ENCODE results near the gene TLK2.

DNA sequence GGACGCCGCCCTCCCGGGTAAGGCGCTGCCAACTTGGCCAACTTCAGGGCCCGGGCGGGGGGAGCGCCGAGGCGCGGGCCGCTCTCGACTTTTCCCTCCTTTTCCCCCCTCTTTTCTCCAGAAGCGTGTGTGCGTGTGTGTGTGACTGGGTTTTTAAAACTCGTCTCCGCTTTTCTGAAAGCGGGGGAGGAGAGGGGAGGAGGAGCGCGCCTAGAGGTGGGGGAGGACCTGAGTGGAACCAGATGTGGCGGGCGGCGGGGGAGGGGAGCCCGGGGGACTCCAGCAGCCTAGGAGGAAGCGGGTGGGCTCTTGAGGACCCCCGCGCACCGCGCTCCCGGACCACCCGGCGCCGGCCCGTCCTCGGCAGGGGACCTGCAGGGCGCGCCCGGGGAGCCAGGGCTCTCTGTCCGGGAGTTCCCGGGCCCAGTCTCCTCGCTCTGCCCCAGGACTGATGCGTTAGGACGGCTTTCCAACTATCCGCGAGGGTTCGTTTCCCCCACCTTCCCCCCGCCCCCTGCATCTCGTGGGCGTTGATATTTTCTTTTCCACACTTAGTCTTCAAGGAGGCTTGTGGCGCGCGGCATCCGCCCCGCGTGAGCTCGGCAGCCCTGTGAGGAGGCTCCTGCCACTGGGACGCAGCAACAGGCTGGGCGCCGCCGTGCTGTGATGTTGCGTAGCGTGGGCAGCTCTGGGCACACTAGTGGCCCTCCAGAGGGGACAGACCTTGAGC lies 149.4 kb downstream of the TLK2 start:
- TF ChIP-seq, protein P1, sequence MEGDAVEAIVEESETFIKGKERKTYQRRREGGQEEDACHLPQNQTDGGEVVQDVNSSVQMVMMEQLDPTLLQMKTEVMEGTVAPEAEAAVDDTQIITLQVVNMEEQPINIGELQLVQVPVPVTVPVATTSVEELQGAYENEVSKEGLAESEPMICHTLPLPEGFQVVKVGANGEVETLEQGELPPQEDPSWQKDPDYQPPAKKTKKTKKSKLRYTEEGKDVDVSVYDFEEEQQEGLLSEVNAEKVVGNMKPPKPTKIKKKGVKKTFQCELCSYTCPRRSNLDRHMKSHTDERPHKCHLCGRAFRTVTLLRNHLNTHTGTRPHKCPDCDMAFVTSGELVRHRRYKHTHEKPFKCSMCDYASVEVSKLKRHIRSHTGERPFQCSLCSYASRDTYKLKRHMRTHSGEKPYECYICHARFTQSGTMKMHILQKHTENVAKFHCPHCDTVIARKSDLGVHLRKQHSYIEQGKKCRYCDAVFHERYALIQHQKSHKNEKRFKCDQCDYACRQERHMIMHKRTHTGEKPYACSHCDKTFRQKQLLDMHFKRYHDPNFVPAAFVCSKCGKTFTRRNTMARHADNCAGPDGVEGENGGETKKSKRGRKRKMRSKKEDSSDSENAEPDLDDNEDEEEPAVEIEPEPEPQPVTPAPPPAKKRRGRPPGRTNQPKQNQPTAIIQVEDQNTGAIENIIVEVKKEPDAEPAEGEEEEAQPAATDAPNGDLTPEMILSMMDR (IDR thresholded peaks at IDR 0.05), result no peak
- TF ChIP-seq POLR2AphosphoS5 (IDR thresholded peaks at IDR 0.05) (no peak), POLR2A (IDR thresholded peaks at IDR 0.05) (no peak), EP300 (IDR thresholded peaks at IDR 0.05) (no peak)

Data from suprapubic skin (tissue), 4 donors.